Upper lobe of left lung (tissue), 6 donors: Measurements from ENCODE around the gene OR6C3. TPM values are rescaled to one million over a fixed set of nuclear protein-coding genes. Genes with fewer than 3 reads are reported as not detected.
"Not testable (repeated sequence)": the region's sequence is repeated elsewhere in the genome, so short reads cannot be mapped to it uniquely, and the experiment has no call there.

Experiments
- ATAC-seq, 2 donors: fragments of 200-7000 bp; cut with Tn5 transposase; one replicate each; pipeline ENCODE4 v1.9.1; 2022; ENCODE audit warnings: mild to moderate bottlenecking in 2 of 2, moderate library complexity in 2 of 2; ENCODE audit not compliant: low FRiP score in 2 of 2
- DNase-seq, 2 donors: peaks; one replicate each; pipeline ENCODE4 v3.0.0-alpha.2; 2019 to 2020
- H3K27ac ChIP-seq, 4 donors: fragments of 200-600 bp; sonication (generic); one replicate each; pipeline ENCODE4 v1.5.1; 2016 to 2019
- H3K27me3 ChIP-seq, 4 donors: fragments of 200-600 bp; sonication (generic); one replicate each; pipeline ENCODE4 v1.5.1; 2017 to 2019
- H3K36me3 ChIP-seq, 4 donors: fragments of 200-600 bp; sonication (generic); one replicate each; pipeline ENCODE4 v1.5.1; 2016 to 2019
- H3K4me1 ChIP-seq, 4 donors: fragments of 200-600 bp; sonication (generic); one replicate each; pipeline ENCODE4 v1.5.1; 2018 to 2019
- H3K4me3 ChIP-seq, 4 donors: fragments of 200-600 bp; sonication (generic); one replicate each; pipeline ENCODE4 v1.5.1; 2017 to 2019; ENCODE audit warnings: mild to moderate bottlenecking in 2 of 4, moderate library complexity in 1 of 4
- H3K9me3 ChIP-seq, 4 donors: fragments of 200-600 bp; sonication (generic); one replicate each; pipeline ENCODE4 v1.5.1; 2018 to 2019
- CTCF ChIP-seq, 6 experiments: fragments of 450-650 bp in 4 of 6; fragments of 200-600 bp in 2 of 6; sonication (generic) in 2 of 6; IDR thresholded peaks; one replicate each; pipeline ENCODE4 v1.5.1; 2016 to 2019; ENCODE audit warnings: antibody characterized with exemption in 6 of 6
- EP300 ChIP-seq, 4 donors: sonication (generic); formaldehyde crosslinking; IDR thresholded peaks; one replicate each; pipeline ENCODE4 v1.5.1; 2017; ENCODE audit warnings: antibody characterized with exemption in 4 of 4, control low read depth in 2 of 4
- POLR2A ChIP-seq, 4 donors: fragments of 450-650 bp; IDR thresholded peaks; one replicate each; pipeline ENCODE4 v1.5.1; 2016 to 2017; ENCODE audit warnings: antibody characterized with exemption in 4 of 4, mild to moderate bottlenecking in 2 of 4
- POLR2AphosphoS5 ChIP-seq, 2 donors: sonication (generic); formaldehyde crosslinking; IDR thresholded peaks; one replicate each; pipeline ENCODE4 v1.5.1; 2017; ENCODE audit warnings: antibody characterized with exemption in 2 of 2
- WGBS, 2 donors: methylation state at CpG; one replicate each; pipeline ENCODE4 v1.1.5; 2017 to 2018; 5-methylcytosine and 5-hydroxymethylcytosine counted together
- total RNA-seq, 6 donors: library from RNA; depleted of rRNA in 4 of 6; stranded (reverse); fragments of >200 nt in 4 of 6; gene quantifications; one replicate each; pipeline versions ENCODE4 v1.1.0 to v1.2.1, GENCODE V29; 2016 to 2021
- donor health status: DM: no; HTN: no; CAD: no; lungs with moderate emphysema.
- donor health status: DM: no; HTN: yes; CAD: no; lungs with severe emphysema.

Gene OR6C3
- total RNA-seq, 6 donors from 2014 or later, result not detected

DNA sequence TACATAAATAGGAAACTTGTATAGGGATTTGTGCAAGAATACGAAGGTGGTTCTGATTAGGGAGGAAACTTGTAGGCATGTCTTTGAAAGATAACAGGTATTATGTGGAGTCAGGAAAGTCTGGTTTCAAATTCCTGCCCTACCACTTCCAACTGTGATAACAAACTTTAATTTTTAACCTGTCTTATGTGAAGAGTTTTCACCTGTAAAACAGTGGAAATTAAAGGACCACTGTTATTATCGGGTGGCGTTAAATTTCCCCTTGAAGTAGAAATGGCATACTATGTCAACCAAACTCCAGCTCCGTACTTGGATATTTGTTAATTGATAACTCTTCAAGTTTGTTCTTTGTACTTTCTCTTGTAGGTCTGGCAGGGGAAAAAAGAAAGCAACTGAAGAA is 10.3 kb upstream of the OR6C3 start:
- Histone ChIP-seq H3K27me3 (no peaks in the 10 kb centered on the region), H3K4me1 (no peaks in the 10 kb centered on the region), H3K36me3 (no peaks in the 10 kb centered on the region), H3K9me3 (no peaks in the 10 kb centered on the region), H3K27ac (no peak overlapping the region), H3K4me3 (no peak overlapping the region)
- TF ChIP-seq EP300 (IDR thresholded peaks at IDR 0.05) (no peak), POLR2A (IDR thresholded peaks at IDR 0.05) (no peak), CTCF (IDR thresholded peaks at IDR 0.05) (no peak), POLR2AphosphoS5 (IDR thresholded peaks at IDR 0.05) (no peak)
- 55 to 58% methylated on average over 4 of the region's 4 CpGs for WGBS, 2 donors
- DNase-seq, result no peak
- ATAC-seq, result no peak

DNA sequence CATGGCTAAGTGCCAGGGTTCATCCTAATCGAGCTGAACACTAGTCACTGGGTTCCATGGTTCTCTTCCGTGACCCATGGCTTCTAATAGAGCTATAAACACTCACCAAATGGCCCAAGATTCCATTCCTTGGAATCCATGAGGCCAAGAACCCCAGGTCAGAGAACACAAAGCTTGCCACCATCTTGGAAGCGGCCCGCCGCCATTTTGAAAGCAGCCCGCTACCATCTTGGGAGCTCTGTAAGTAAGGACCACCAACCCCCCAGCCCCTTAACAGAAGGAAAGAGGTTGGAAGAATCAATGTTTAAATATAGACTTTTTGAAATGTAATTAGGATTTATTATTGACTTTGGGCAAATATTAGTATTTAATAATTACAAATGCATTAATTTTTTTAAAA is 4.7 kb upstream of the OR6C3 start:
- H3K27me3 ChIP-seq, H3K27ac ChIP-seq, H3K4me3 ChIP-seq, H3K9me3 ChIP-seq, DNase-seq, ATAC-seq, H3K4me1 ChIP-seq, H3K36me3 ChIP-seq: not testable (repeated sequence)
- 92 to 93% methylated on average over 4 to 6 of the region's 6 CpGs for WGBS, 2 donors

- Histone ChIP-seq H3K36me3 (no peaks in the 10 kb centered on the region), H3K9me3 (no peaks in the 10 kb centered on the region), H3K4me1 (no peaks in the 10 kb centered on the region), H3K27ac (no peak overlapping the region), H3K4me3 (no peak overlapping the region), H3K27me3 (no peaks in the 10 kb centered on the region)
- no peak for ATAC-seq
- TF ChIP-seq EP300 (IDR thresholded peaks at IDR 0.05), result no peak
- TF ChIP-seq POLR2AphosphoS5 (IDR thresholded peaks at IDR 0.05), result no peak
- TF ChIP-seq POLR2A (IDR thresholded peaks at IDR 0.05), result no peak
- no peak for TF ChIP-seq CTCF (IDR thresholded peaks at IDR 0.05)
- no peak for DNase-seq
- 89 to 93% methylated on average over 10 of the region's 10 CpGs for WGBS, 2 donors
These were observed 5.5 kb downstream of the OR6C3 start for GRCh38 chr12:55336002-55336401.

DNA sequence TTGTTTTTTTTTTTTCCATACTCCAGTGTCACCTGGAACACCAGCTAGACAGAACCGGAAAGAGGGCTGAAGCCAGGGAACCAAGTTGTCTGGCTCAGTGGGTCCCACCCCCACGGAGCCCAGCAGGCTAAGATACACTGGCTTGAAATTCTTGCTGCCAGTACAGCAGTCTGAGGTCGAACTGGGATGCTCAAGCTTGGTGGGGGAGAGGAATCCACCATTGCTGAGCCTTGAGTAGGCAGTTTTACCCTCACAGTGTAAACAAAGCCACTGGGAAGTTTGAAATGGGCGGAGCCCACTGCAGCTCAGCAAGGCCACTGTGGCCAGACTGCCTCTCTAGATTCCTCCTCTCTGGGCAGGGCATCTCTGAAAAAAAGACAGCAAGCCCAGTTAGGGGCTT is 24.8 kb downstream of the OR6C3 start:
- not testable (repeated sequence) for H3K36me3 ChIP-seq, H3K4me3 ChIP-seq, H3K27me3 ChIP-seq, ATAC-seq, H3K27ac ChIP-seq, H3K4me1 ChIP-seq, DNase-seq, H3K9me3 ChIP-seq
- 64 to 74% methylated on average over 4 of the region's 4 CpGs for WGBS, 2 donors

- WGBS, 2 donors, result 91 to 94% methylated on average over 4 of the region's 4 CpGs
These were observed 32.1 kb downstream of the OR6C3 start, which contains the start of gene OR6C75 for GRCh38 chr12:55362675-55363074. OR6C75 (plus strand) TSS chr12:55362975; CDS start chr12:55365111, 2,136 bp downstream.

More at GRCh38 chr12:55362675-55363074, 32.1 kb downstream of the OR6C3 start, which contains the start of gene OR6C75:
- Histone ChIP-seq H3K4me3 (no peak within 1 kb of the TSS), H3K9me3 (no peaks in the 10 kb centered on the region), H3K27ac (no peak within 1 kb of the TSS), H3K4me1 (no peaks in the 10 kb centered on the region), H3K27me3 (no peaks in the 10 kb centered on the region), H3K36me3 (no peaks in the 10 kb centered on the region)
- DNase-seq (no peak), ATAC-seq (no peak)
- TF ChIP-seq CTCF (IDR thresholded peaks at IDR 0.05), result no peak
- TF ChIP-seq EP300 (IDR thresholded peaks at IDR 0.05), result no peak
